Measurements from ENCODE around the gene ARHGEF2. TPM values are rescaled to one million over a fixed set of nuclear protein-coding genes. Genes with fewer than 3 reads are reported as not detected.

The ARHGEF2 gene
- polyA plus RNA-seq, 1 of the 3 experiments (the other 2 are of a cell fraction), result 50.8 TPM

DNA sequence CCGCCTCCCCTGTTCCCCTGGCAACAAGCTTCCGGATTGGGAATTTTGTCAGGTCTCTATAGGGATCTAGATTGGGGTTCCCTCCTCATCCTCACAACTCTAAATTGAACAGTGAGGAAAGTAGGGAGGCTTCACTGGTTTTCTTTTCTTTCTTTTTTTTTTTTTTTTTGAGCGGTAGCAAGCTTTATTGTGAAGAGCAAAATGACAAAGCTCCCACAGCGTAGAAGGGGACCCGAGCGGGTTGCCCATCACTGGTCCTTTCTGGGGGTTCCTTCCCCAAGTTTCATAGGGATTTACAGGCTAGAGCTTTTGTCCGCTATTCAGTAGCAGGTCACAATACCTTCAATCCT, 10.3 kb downstream of the ARHGEF2 start (continued):
- TF ChIP-seq ELF1 (IDR thresholded peaks at IDR 0.05) (no peak), FOXM1 (IDR thresholded peaks at IDR 0.05; ENCODE audit: low read depth) (no peak)

GRCh38 chr1:155967341-155968050, 10.9 kb downstream of the ARHGEF2 start:
- no peak overlapping the region for H3K4me3 ChIP-seq (ENCODE audit: low read depth in 2 of 2, low read length in 1 of 2)
- no peaks in the 10 kb centered on the region for H3K9me3 ChIP-seq
- H3K9ac ChIP-seq, result no peak overlapping the region
- WGBS (ENCODE audit: low lambda C conversion rate), result 88% methylated on average over 10 of the region's 13 CpGs
- peaks cover 21% of the 10 kb centered on the region for H3F3A ChIP-seq (replicated peaks; ENCODE audit: insufficient read depth)
- no peak for TF ChIP-seq FOXJ3 (CRISPR knock-in tag; IDR thresholded peaks at IDR 0.05)
- no peak for TF ChIP-seq SMC3 (IDR thresholded peaks at IDR 0.05; ENCODE audit: low read depth, low read length)
- TF ChIP-seq FOXM1 (IDR thresholded peaks at IDR 0.05; ENCODE audit: low read depth), result no peak
- no peak for TF ChIP-seq NRF1 (IDR thresholded peaks at IDR 0.05; ENCODE audit: low read depth, low read length)
- no peak for TF ChIP-seq RCOR1 (IDR thresholded peaks at IDR 0.05; ENCODE audit: low read length)
- no peak for TF ChIP-seq RAD21 (IDR thresholded peaks at IDR 0.05; ENCODE audit: low read length)
- TF ChIP-seq MEF2A (IDR thresholded peaks at IDR 0.05; ENCODE audit: borderline replicate concordance, low read depth), result no peak
- no peak for TF ChIP-seq RXRA (IDR thresholded peaks at IDR 0.05; ENCODE audit: borderline replicate concordance, low read depth)
- TF ChIP-seq FOSL2 (IDR thresholded peaks at IDR 0.05; ENCODE audit: borderline replicate concordance, low read depth), result no peak
- TF ChIP-seq USF1 (IDR thresholded peaks at IDR 0.05; ENCODE audit: borderline replicate concordance, low read depth), result no peak
- no peak for TF ChIP-seq GABPA (IDR thresholded peaks at IDR 0.05; ENCODE audit: low read depth)
- no peak for TF ChIP-seq GATA2 (CRISPR knock-in tag; IDR thresholded peaks at IDR 0.05)
- no peak for TF ChIP-seq NFIC (IDR thresholded peaks at IDR 0.05; ENCODE audit: borderline replicate concordance)
- TF ChIP-seq POLR2AphosphoS5 (IDR thresholded peaks at IDR 0.05; ENCODE audit: low read depth, low read length), result no peak
- TF ChIP-seq, protein P1, sequence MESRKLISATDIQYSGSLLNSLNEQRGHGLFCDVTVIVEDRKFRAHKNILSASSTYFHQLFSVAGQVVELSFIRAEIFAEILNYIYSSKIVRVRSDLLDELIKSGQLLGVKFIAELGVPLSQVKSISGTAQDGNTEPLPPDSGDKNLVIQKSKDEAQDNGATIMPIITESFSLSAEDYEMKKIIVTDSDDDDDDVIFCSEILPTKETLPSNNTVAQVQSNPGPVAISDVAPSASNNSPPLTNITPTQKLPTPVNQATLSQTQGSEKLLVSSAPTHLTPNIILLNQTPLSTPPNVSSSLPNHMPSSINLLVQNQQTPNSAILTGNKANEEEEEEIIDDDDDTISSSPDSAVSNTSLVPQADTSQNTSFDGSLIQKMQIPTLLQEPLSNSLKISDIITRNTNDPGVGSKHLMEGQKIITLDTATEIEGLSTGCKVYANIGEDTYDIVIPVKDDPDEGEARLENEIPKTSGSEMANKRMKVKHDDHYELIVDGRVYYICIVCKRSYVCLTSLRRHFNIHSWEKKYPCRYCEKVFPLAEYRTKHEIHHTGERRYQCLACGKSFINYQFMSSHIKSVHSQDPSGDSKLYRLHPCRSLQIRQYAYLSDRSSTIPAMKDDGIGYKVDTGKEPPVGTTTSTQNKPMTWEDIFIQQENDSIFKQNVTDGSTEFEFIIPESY (IDR thresholded peaks at IDR 0.05; ENCODE audit: borderline replicate concordance, low read depth), result no peak
- TF ChIP-seq TAF1 (IDR thresholded peaks at IDR 0.05; ENCODE audit: borderline replicate concordance, low read depth, low read length), result no peak
- TF ChIP-seq JUND (IDR thresholded peaks at IDR 0.05), result no peak
- TF ChIP-seq TCF12 (IDR thresholded peaks at IDR 0.05), result no peak
- no peak for TF ChIP-seq TEAD4 (IDR thresholded peaks at IDR 0.05; ENCODE audit: borderline replicate concordance, insufficient read depth)
- H4K20me1 ChIP-seq (ENCODE audit: insufficient read depth), result peaks cover 58% of the 10 kb centered on the region
- H3K9me2 ChIP-seq, result no peaks in the 10 kb centered on the region
- DNase-seq, result peak; percentile 17
- ChIA-PET POLR2A (interaction anchor here (1.6 kb wide), 1 partner anchor 10 kb away, joined by 9 read pairs; the partner anchor contains the start of gene ARHGEF2), CTCF (interaction anchor here (1.2 to 3.8 kb wide), 5 partner anchors 9 to 99 kb away, joined by 3 to 15 read pairs (median 6); no protein-coding TSS in a partner anchor)
- no peak overlapping the region for H3K27ac ChIP-seq (ENCODE audit: low read depth in 2 of 2, low read length in 1 of 2)
- H3K27me3 ChIP-seq (ENCODE audit: insufficient read depth), result no peaks in the 10 kb centered on the region
- peaks cover 34 to 44% of the 10 kb centered on the region in 2 experiments for H3K36me3 ChIP-seq (replicated peaks in 1 of 2; ENCODE audit: control insufficient read depth in 1 of 2, insufficient read depth in 2 of 2, low read length in 1 of 2)
- H2AFZ ChIP-seq (ENCODE audit: low read depth), result no peak overlapping the region
- peaks cover 7 to 46% of the 10 kb centered on the region in 2 experiments; a peak in 3 of 4 replicates for H3K4me1 ChIP-seq (ENCODE audit: control insufficient read depth in 1 of 2, insufficient read depth in 2 of 2, low read depth in 1 of 2, low read length in 1 of 2)
- H3K4me2 ChIP-seq, result no peak overlapping the region
- peaks cover 69% of the 10 kb centered on the region for H3K79me2 ChIP-seq (ENCODE audit: insufficient read depth)

Data from SK-N-SH (cell line).